NCI-H226 (cell line): Measurements from ENCODE around the gene MAX.
A peak's percentile ranks its signal among the peaks of the same experiment; 100 is the strongest.

Source experiments
- DNase-seq: peaks from one replicate; pipeline ENCODE4 v3.0.0-alpha.2; 2015

The MAX gene, protein sequence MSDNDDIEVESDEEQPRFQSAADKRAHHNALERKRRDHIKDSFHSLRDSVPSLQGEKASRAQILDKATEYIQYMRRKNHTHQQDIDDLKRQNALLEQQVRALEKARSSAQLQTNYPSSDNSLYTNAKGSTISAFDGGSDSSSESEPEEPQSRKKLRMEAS

DNA sequence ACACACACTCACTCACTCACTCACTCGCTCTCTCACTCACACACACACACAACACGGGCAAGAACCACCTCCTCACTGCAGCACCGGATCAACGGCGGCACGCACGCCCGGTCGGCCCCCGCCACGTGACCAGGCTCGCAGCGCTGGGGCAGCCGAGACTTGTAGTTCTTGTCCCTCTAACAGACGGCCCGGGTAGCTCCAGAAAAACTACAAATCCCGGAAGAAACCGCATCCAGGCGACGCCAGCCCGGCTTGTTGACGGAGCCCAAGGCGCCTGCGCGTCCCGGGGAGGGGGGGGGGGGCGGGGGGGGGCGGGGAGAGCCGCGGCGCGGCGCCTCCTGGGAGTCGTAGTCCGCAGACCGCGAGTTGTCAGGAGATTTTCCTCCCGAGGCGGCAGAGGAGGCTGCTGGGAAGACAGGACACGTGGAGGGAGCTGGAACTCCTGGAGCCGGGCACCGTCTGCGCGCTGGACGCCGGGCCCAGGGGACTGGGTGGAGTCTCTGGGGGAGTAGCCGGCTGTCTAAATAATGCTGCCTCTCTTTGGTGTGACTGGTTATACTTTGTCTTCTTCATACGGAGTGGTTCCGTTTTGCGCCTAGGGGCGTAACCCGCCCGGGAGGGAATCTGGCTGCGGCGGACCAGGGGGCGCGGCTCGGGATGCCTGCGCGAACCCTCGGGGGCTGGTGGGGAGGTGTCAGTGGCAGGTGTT, at the start of gene MAX:
Gene MAX (minus strand): TSS at position 77 of the 709 bp plus-strand sequence. CDS start 178 bp downstream, outside the sequence.
- DNase-seq: peak; percentile 98

DNA sequence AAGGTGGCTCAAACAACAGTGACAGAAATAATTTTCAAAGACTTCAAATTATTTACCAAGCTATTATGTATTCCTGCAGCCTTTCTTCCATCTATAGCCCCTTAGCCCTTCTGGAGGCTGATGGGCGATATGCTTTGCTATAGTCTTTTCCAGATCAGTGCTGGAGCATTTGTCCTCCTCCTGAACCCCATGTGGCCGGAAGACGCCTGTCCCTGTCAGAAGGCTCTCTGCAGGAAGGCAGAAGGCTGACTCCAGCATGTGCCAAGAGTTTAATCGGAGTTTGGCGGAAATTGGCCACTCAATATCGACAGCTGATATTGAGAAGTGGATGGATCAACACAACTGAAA, 49.3 kb upstream of the MAX start:
- DNase-seq: no peak

DNA sequence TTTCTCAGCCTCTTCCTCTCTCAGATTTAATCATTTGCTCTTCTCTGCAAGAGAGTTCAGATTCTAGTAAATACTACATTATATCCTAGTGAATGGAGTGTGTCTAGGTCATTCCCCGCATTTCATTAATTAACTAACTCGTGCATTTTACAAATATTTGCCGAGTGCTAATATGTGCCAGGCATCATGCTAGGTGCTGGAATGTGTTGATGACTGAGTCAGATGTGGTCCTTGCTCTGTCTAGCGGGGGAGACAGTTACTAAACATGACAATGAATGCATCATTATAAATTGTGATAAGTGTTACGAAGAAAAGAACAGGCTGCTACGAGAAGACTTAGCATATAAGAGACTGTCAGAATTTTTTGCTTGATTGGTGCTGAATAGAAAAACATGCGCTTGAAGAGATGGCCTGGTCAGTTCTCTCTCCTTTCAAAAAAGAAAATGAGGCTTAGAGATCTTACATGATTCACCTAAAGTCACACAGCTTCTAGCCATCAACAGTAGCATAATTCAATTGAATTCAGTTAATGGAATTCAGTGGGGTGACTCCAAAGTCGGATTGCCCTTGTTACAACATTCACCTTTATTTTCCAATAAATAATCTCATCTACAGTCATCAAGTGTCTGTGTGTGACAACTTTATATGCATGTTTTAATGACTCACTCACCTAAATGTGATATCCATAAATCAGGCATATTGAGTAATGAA, 48.7 kb upstream of the MAX start:
- no peak for DNase-seq

DNA sequence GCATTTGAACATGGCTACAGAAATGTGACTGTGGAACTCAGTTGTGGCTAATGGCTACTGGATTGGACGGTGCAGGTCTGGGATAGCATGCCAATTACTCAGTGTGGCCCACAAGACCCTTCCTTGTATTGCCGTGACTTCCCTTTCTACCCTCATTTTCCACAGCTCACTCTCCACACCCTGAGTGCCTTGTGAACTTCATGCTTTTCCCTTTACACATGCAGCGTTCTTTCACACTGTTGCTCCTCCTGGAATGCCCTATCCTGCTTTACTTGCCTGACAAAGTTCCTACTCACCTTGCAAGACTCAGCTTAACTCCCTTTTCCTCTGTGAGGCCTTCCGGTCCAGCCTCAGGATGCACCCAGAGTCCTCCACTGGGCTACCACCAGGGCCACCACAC, 46.8 kb upstream of the MAX start:
- no peak for DNase-seq

DNA sequence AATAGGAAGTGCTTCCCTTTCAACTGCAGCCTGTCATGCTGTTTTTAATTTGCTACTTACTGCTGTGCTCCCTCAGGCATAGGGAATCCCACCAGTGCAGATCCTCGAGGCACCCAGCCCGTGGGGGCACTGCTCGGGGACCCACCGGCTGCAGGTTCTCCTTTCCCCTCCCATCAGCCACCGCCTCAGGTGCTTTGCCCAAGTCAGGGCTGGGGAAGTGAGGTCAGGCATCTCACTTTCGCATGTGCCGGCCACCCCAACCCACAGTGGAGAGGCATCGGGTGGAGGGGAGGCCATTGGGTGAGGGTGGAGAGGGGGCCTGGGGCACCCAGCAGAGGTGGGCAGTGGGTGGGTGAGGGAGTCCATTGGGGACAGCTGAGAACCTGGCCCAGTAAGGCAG, 41.9 kb upstream of the MAX start:
- no peak for DNase-seq

DNA sequence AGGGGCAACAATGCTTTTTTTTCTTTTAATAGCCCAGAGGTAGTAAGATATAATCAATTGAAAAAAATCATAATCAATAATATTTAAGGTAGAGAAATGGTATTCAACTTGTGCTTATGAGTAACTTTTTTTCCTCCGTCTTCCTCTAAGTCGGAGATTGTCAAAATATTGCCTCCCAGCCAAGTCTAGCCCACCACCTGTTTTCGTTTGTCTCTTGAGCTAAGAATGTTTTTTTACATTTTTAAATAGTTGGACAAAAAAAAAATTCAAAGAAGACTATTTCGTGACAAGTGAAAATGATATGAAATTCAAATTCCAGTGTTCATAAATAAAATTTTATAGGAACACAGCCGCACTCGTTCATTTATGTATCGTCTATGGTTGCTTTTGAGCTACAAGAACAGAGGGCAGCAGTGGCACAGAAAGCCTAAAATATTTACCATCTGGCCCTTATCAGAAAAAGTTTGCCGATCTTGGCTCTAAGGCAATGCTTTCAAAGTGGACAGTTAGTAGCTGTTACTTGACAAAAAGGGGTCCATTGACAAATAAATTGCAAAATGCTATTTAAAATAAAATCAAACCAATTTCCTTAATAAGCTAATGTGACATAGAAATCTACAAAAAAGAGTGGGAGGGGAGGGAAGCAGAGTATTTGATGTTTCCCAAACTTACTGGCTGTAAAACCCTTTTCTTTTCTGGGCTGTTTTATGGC, 40.8 kb upstream of the MAX start:
- no peak for DNase-seq

DNA sequence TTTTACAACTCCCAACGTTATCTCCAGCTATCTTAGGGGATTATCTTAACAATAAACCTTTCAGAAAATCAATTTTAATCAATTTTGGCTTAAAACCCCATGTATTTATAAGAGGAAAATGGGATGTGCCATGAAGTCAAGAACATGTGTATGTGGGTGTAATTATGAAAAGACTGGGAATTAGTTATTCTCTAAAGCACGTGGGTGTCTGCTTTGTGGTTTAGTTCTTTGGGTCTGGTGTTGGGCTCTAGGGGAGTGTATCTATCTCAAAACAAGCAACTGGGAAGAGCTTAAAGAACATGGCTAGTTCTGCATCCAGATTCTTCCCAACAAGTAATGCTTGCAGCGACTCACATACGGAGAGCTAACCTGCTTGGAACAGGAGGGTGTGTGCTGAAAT, 40.1 kb upstream of the MAX start:
- no peak for DNase-seq

DNA sequence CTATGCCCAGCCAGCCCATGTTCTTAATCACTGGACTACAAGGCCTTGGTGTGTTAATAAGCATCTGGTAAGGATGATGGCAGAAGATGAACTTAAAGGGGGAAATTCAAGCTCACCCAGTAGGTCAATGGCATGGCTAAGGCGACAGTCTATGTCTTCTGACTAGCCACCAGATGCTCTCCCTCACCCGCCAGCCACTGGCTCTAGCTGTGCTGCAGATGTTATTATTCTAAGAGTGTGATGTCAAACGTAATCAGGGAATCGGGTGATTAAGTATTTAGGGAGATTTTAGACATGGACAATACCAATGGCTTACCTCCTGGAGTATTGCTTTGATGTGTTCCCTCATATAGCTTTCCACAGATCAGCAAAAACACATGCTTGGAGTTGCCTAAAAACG, 39.2 kb upstream of the MAX start:
- no peak for DNase-seq

DNA sequence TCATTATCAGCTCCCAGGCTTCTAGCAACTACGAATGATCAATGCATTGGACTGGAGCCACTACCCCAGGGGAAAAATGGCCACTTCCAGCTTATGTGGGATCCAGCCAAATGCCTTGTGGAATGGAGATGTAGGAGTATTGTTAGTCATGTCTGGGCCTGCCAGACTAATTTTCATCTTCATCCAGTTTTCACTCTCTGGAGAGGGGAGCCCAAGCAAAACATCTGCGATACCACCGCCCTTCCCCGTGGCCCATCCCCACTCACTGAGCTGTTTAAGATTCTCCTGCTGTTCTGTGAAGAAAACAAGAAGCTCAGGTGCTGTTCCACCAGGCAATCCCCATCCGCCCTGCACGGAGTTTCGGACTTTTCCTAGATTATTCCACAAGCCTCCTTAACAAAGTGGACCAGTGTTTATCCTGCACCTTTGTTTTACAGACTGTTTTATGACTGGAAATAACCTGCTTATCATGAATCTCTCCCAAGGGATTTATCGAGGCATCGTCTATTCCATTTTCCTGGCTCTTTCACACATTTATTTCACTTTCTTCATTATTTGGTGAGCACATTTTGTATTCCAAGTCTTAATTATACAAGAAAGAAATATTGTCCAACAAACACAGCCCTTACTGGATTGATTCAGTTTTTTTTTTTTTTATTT, 35.5 kb upstream of the MAX start:
- peak; percentile 65 for DNase-seq

DNA sequence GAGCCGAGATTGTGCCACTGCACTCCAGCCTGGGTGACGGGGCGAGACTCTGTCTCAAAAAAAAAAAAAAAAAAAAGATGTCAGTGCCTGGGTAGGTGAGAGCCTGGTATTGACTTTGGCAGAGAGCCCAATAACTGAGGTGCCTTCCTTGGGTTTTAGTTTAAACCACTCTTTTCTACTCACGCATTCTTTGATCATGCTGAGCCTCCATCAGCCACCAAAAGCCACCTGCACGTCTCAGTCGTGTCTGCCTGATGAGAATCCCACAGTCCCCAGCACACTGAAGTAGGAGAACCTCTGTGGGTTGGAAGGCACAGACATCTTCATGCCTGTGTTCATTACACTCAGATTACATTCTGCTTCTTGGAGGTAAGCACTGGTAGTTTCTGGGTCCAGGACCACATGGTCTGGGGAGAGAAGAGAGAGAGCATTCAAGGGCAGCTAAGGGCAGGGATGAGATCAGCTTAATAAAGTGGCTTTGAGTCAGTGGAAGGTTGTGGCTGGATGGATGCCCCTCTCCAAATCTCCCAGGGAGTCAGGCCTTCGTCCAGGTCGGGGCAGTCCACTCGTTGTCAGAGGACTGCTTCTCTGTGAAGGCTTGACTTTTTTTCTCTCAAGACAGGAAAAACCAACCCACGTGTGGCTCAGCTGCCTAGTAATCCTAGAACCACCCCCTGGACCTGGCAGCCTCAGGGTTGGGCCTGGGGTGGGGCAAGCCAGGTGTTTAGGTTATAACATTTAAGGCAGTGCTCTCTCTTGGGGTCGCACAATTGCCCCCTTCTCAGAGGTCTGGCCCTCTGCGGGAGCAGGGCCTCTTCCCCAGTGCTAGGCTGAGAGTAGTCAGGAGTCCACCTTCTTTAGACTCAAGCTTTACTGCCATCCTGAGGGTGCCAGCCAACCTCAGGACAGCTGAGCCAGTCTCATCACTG, 32.6 kb upstream of the MAX start:
- no peak for DNase-seq

DNA sequence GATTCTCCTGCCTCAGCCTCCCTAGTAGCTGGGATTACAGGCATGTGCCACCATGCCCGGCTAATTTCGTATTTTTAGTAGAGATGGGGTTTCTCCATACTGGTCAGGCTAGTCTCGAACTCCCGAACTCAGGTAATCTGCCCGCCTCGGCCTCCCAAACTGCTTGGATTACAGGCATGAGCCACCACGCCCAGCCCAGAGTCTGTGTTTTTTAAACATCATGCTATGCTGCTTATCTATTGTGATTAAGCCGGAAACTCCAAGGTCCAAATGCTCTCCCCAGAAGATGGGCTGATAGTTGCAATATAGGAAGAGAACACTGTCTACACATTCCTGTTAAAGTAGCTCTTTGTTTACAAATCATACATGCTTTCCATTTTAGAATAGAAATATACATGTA, 30.5 kb upstream of the MAX start:
- no peak for DNase-seq

DNA sequence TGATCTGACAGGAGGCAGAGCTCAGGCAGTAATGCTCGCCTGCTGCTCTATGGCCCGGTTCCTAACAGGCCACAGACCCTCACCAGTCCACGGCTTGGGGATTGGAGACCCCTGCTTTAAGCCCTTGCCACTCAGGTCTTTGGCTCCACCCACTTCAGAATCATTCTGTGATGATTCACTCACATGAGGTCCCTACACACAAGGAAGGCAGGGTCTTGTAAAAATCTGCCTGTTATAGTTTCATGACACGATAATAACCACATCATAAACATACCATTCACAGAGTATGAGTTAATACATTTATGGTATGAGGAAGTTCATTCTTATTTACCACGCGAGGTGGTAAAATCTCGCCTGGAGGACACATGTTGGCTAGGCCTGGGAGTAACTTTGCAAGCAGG, 29.0 kb upstream of the MAX start:
- DNase-seq: peak; percentile 66

DNA sequence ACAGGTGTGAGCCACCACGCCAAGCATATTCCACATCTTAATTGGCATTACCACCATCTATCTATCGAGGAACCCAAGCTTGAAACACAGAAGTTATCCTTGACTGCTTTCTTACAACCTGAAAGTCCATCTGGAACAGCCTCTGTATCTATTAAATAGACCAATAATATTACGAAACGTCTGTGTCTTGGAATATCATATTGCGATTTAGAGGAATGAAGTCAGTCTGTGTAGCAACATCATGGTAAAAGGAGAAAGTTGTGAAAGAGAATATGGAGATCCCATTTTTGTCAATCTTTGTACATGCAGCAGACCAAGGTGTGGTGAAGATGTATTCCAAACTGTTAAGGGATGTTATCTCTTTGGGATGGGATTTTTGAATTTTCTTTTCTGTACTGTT, 25.8 kb upstream of the MAX start:
- DNase-seq: no peak

DNA sequence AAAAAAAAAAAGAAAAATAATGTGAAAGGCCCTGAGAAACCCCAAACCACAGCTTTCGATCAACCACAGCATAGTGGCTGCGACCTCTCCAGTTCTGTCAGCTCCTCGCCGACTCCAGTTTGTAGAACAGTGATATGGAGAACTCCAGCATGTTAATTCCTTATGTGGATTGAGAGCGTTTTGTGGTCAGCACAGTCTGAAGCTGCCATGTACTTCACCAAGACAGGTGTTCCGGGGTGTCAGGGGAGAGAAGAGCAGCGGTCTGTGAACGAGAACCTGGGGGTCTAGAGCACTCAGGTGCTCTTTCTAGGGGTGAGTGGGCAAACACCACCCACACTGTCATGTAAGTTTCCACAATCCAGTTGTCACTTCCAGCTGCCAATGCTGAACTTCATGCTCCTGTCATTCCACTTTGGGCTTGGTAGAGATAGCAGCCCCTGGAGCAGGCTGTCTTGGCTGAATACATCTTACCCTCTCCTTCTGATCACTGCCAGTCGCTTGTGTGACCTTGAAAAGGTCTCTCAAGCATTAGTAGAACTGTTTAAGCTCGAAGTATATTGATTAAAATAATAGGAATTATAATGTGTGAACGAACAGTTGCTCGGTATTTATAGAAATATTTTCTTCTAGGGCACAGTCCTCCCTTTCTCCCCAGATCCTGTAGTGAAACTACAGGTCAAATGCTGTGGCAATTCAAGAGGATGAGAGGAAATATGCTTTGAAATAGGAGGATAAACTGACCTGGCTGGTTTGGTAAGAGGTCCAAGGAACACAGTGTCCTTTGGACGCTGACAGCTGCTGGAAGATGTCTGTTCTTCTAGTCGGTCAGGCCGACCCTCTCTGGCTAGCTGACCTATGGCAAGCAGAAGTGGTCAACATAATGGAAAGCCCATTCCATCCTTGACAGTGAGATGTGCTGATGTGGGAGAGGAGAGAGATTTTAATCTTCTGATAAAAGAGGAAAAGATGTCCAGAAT, 15.7 kb upstream of the MAX start:
- DNase-seq: no peak

DNA sequence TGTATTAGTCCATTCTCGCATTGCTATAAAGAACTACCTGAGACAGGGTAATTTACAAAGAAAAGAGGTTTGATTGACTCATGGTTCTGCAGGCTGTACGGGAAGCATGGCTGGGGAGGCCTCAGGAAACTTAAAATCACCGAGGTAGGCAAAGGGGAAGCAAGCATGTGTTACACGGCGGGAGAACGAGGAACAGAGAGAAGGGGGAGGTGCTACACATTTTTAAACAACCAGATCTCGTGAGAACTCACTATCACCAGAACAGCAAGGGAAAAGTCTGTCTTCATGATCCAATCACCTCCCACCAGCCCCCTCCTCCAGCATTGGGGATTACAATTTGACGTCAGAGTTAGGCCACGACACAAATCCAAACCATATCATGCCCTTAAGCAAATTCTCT, 13.3 kb upstream of the MAX start:
- no peak for DNase-seq

DNA sequence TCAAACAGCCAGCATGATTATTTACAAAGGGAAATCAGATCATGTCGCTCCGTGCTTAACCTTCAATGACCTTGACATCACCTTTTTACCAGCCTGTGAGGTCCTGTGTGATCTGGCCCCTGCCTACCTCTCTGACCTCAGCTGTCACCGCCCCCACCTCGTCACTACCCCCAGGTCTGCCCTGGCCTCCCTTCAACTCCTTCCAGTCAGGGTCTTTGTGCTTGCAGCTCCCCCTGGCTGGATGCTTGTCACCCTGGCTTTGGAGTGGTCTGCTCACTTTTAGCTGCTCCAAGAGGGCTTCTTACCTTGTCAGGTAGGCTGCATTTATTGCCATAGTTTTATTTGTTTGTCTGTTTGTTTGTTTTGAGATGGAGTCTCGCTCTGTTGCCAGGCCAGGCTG, 8.2 kb upstream of the MAX start:
- no peak for DNase-seq

DNA sequence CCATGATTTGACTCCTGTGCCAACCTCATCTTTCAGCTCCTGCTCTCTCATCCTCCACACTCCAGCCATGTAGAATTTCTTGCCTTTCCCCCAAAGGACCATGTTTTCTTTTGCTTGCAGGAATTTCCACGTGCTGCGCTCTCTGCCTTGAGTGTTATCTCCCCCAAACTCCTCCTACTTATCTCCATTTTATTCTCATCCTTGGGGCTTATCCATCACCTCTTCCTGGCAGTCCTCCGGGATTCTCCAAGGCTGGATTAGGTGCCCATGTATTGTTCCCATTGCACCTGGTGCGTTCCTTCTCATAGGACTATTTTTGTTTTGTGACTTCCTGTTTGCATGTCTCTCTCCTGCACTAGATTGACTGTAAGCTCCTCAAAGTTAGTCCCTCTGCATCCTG, 7.0 kb upstream of the MAX start:
- DNase-seq: no peak

DNA sequence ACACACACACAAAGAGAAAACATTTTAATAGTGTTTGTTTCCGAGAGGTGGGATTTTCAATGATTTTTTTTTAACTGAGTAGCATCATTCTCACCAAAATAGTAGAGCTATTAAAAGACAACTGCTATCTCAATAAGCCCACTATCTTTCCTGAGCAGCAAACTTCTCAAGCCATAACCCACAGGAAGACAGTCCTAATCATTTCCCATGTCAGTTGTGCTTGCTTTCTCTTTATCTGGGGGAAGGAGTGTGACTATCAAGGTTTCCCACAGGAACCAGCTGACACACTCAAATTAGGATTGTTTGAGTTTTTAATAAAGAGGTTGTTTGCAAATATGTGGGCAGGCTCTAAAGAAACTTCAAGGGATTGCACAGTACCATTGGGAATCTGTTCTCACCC, 4.9 kb upstream of the MAX start:
- no peak for DNase-seq

DNA sequence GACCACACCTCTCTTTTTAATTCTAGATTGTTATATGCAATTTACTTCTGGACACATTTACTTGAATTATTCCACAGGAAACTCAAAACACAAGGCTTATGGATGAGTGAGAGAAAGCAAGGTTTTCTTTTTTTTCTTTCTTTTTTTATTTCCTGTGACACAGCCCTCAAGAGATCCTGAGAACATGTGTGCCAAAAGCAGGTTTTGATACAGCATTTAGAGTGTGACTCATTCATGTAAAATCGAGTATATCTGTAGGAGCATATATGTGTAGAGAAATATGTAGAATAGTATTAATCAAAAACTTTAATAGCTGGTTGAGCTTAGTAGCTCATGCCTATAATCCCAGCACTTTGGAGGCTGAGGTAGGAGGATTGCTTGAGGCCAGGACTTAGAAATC, 4.4 kb upstream of the MAX start:
- no peak for DNase-seq

DNA sequence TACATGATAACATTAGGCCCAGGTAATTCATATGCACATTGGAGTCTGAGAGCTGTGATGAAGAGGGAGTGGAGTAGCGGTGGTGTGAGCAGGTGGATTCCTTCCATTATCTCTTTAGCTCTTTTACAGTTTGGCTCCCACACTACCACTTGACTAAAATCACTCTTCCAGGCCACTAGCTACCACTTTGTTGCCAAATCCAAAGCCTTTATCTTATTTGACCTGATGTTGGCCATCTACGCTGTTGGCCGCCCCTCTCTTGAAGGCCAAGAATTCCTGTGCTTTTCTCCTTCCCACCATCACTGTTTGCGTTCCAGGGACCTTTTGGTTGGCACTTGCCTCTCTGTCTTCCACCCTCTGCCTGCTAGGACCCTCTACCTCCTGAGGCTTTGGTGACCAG, 4.0 kb upstream of the MAX start:
- no peak for DNase-seq

DNA sequence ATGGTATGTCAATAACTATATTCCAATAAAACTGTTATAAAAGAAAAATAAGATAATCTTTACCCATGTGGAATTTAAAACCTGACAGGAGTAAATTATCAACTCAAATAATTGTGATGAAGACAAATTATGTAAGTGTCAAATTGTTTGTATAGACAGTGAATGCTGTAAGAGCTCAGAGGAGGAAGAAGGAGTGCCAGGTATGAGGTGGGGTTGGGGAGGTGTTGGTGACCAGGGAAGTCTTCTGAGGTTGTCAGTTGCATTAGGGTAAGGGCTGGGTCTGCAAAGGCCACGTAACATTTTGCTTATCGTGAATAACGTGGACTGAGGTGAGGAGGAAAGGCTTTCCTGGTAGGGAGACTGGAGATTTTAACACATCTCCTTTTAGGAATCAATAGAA, 2.5 kb upstream of the MAX start:
- no peak for DNase-seq
